Panc1 (cell line): ENCODE data around the gene LTN1. TPM values are rescaled to one million over a fixed set of nuclear protein-coding genes. Genes with fewer than 3 reads are reported as not detected.

Experiments used
- ATAC-seq: fragments of 200-7000 bp; cut with Tn5 transposase; 2 replicates; pipeline ENCODE4 v1.9.1; 2020; ENCODE audit warnings: mild to moderate bottlenecking, moderate library complexity
- BruUV-seq: library from RNA; stranded (reverse); fragments of 400-500 nt; replicated peaks from 2 replicates; lab custom pipeline; 2021; lab: Mats Ljungman, UMichigan
- CTCF ChIA-PET: fragments of 300-600 bp; sonication (Branson Sonifier 250); formaldehyde crosslinking; loops from one replicate; lab custom pipeline; 2022; ENCODE audit warnings: antibody characterized with exemption; lab: Charles Lee
- POLR2A ChIA-PET: fragments of 300-600 bp; sonication (Branson Sonifier 250); formaldehyde crosslinking; loops from one replicate; lab custom pipeline; 2022; ENCODE audit warnings: antibody characterized with exemption; lab: Charles Lee
- DNase-seq: peaks from one replicate; pipeline ENCODE4 v3.0.0-alpha.2; 2010; ENCODE audit warnings: low read depth, low spot score
- H3K27ac ChIP-seq: 2 replicates; pipeline ENCODE4 v1.5.1; 2011; ENCODE audit warnings: mild to moderate bottlenecking, low read length, inconsistent platforms
- H3K27me3 ChIP-seq: fragments of 200-500 bp; sonication (Bioruptor generic); 2 replicates; pipeline ENCODE4 v1.6.0; 2014; ENCODE audit warnings: low read length, inconsistent platforms; ENCODE audit not compliant: control insufficient read depth, insufficient read depth
- H3K36me3 ChIP-seq: fragments of 200-500 bp; sonication (Bioruptor generic); 2 replicates; pipeline ENCODE4 v1.5.1; 2014; ENCODE audit warnings: inconsistent platforms, mild to moderate bottlenecking, low read length, moderate library complexity; ENCODE audit not compliant: control insufficient read depth, insufficient read depth
- H3K4me1 ChIP-seq: 2 replicates; pipeline ENCODE4 v1.5.1; 2011; ENCODE audit warnings: inconsistent platforms, mild to moderate bottlenecking, low read length, moderate library complexity; ENCODE audit not compliant: control insufficient read depth, insufficient read depth
- H3K4me3 ChIP-seq, 2 experiments: 2 replicates each; pipeline ENCODE4 v1.5.1; 2011 to 2012; ENCODE audit warnings: low read depth in 2 of 2, low read length in 2 of 2, mild to moderate bottlenecking in 2 of 2, inconsistent platforms in 1 of 2, moderate library complexity in 1 of 2
- H3K9me3 ChIP-seq: fragments of 200-500 bp; sonication (Bioruptor generic); 2 replicates; pipeline ENCODE4 v1.5.1; 2014; ENCODE audit warnings: low read depth, mild to moderate bottlenecking, inconsistent platforms, low read length, moderate library complexity; ENCODE audit not compliant: control insufficient read depth, insufficient read depth
- CTCF ChIP-seq: fragments of 450-650 bp; IDR thresholded peaks from 2 replicates; pipeline ENCODE4 v1.5.1; 2017; ENCODE audit warnings: mild to moderate bottlenecking
- POLR2AphosphoS5 ChIP-seq: IDR thresholded peaks from 2 replicates; pipeline ENCODE4 v1.6.1; 2012; ENCODE audit warnings: mild to moderate bottlenecking, low read depth, low read length, moderate library complexity
- REST ChIP-seq, 2 experiments: IDR thresholded peaks; 2 replicates each; pipeline ENCODE4 v1.6.1; 2011 to 2012; ENCODE audit warnings: low read depth in 2 of 2, control low read depth in 1 of 2, low read length in 1 of 2, mild to moderate bottlenecking in 1 of 2, moderate library complexity in 1 of 2; ENCODE audit not compliant: insufficient read depth in 1 of 2
- SIN3A ChIP-seq: IDR thresholded peaks from 2 replicates; pipeline ENCODE4 v1.6.1; 2012; ENCODE audit warnings: low read depth, mild to moderate bottlenecking, low read length, moderate library complexity, borderline replicate concordance; ENCODE audit not compliant: insufficient read depth
- TCF7L2 ChIP-seq: IDR thresholded peaks from 2 replicates; pipeline ENCODE4 v1.6.1; 2011; ENCODE audit warnings: mild to moderate bottlenecking, low read depth, low read length, inconsistent platforms
- in situ Hi-C: cut with HindIII; loops from 2 replicates; pipeline ENCODE4 v1.10.0; 2016; ENCODE audit warnings: low sequenced_read_pairs, low pct_unique_long_range_greater_than_20kb
- intact Hi-C: fragments of 100-400 bp; cut with micrococcal nuclease; formaldehyde crosslinking; loops from one replicate; pipeline ENCODE4 v1.10.0; 2022; ENCODE audit not compliant: unreplicated experiment
- total RNA-seq: library from RNA; stranded (reverse); gene quantifications from one replicate; pipeline ENCODE4 v1.2.1, GENCODE V29; 2021; ENCODE audit not compliant: unreplicated experiment

LTN1 gene
- total RNA-seq, 1 experiment from 2014 or later, result 19.7 TPM

- TF ChIP-seq CTCF (no peak), SIN3A (no peak), POLR2AphosphoS5 (no peak), TCF7L2 (no peak), REST (IDR thresholded peaks at IDR 0.05; ENCODE audit: insufficient read depth in 1 of 2, low read depth in 2 of 2, low read length in 1 of 2) (no peak)
- ChIA-PET CTCF (no interaction called here), POLR2A (no interaction called here)
- in situ Hi-C loops (no loop called here), intact Hi-C loops (no loop called here)
- H3K4me1 ChIP-seq, result no peaks in the 10 kb centered on the region
- 0 out of 2 replicates have a peak overlapping the region, but pooled peaks have one; percentile 17 for H3K27ac ChIP-seq
- ATAC-seq (no peak), DNase-seq (no peak)
- H3K27me3 ChIP-seq, result no peaks in the 10 kb centered on the region
- H3K4me3 ChIP-seq, result no peak overlapping the region
- no peaks in the 10 kb centered on the region for H3K9me3 ChIP-seq
- H3K36me3 ChIP-seq, result no peaks in the 10 kb centered on the region
- no TSS peak for BruUV-seq
Observed at GRCh38 chr21:28916150-28916893, 76.4 kb downstream of the LTN1 start.

- Histone ChIP-seq H3K27me3 (no peaks in the 10 kb centered on the region), H3K27ac (no peak overlapping the region), H3K36me3 (no peaks in the 10 kb centered on the region), H3K4me3 (no peak overlapping the region), H3K4me1 (no peaks in the 10 kb centered on the region), H3K9me3 (no peaks in the 10 kb centered on the region)
- ChIA-PET CTCF (no interaction called here), POLR2A (no interaction called here)
- DNase-seq (no peak), ATAC-seq (no peak)
- no peak for TF ChIP-seq CTCF
- TF ChIP-seq TCF7L2, result no peak
- no peak for TF ChIP-seq REST (IDR thresholded peaks at IDR 0.05; ENCODE audit: insufficient read depth in 1 of 2, low read depth in 2 of 2, low read length in 1 of 2)
- TF ChIP-seq SIN3A, result no peak
- no peak for TF ChIP-seq POLR2AphosphoS5
- in situ Hi-C loops, result no loop called here
- no TSS peak for BruUV-seq
- intact Hi-C loops, result no loop called here
Observed at GRCh38 chr21:28913071-28913470, 79.6 kb downstream of the LTN1 start.
